ENCODE results near the gene KRT36.

- TF ChIP-seq, protein P1, sequence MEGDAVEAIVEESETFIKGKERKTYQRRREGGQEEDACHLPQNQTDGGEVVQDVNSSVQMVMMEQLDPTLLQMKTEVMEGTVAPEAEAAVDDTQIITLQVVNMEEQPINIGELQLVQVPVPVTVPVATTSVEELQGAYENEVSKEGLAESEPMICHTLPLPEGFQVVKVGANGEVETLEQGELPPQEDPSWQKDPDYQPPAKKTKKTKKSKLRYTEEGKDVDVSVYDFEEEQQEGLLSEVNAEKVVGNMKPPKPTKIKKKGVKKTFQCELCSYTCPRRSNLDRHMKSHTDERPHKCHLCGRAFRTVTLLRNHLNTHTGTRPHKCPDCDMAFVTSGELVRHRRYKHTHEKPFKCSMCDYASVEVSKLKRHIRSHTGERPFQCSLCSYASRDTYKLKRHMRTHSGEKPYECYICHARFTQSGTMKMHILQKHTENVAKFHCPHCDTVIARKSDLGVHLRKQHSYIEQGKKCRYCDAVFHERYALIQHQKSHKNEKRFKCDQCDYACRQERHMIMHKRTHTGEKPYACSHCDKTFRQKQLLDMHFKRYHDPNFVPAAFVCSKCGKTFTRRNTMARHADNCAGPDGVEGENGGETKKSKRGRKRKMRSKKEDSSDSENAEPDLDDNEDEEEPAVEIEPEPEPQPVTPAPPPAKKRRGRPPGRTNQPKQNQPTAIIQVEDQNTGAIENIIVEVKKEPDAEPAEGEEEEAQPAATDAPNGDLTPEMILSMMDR (IDR thresholded peaks at IDR 0.05): no peak
- no peak for TF ChIP-seq POLR2A (IDR thresholded peaks at IDR 0.05)
These were observed 32.0 kb downstream of the KRT36 start for GRCh38 chr17:41457676-41458075.
